SK-N-SH (cell line): ENCODE results near the gene LMNB1. TPM values are rescaled to one million over a fixed set of nuclear protein-coding genes. Genes with fewer than 3 reads are reported as not detected.

Experiments used
- CTCF ChIA-PET: fragments of 300-600, 350-600 bp; formaldehyde crosslinking; extraction: SDS; loops from one replicate; lab custom pipeline; 2021; lab: Yijun Ruan, JAX
- POLR2A ChIA-PET: fragments of 350-600 bp; sonication (Branson Sonifier 250); formaldehyde crosslinking; extraction: SDS; loops from one replicate; lab custom pipeline; 2020; ENCODE audit warnings: antibody characterized with exemption, inconsistent platforms; lab: Yijun Ruan, JAX
- DNase-seq: peaks from one replicate; pipeline ENCODE4 v3.0.0; 2012
- H2AFZ ChIP-seq: fragments of 200-600 bp; sonication (generic); 2 replicates; pipeline ENCODE4 v1.8.1; 2016; ENCODE audit warnings: antibody characterized with exemption, mild to moderate bottlenecking, low read depth
- H3F3A ChIP-seq: fragments of 200-600 bp; sonication (generic); replicated peaks from 2 replicates; pipeline ENCODE3; 2016; ENCODE audit warnings: antibody characterized with exemption, mild to moderate bottlenecking; ENCODE audit not compliant: insufficient read depth
- H3K27ac ChIP-seq, 2 experiments: fragments of 200-500 bp in 1 of 2; fragments of 200-600 bp in 1 of 2; sonication (Bioruptor generic) in 1 of 2; sonication (generic), shearing (Covaris generic) in 1 of 2; 2 replicates each; pipeline versions ENCODE4 v1.5.1 to v1.6.1; 2014 to 2016; ENCODE audit warnings: low read depth in 2 of 2, inconsistent platforms in 1 of 2, low read length in 1 of 2, mild to moderate bottlenecking in 1 of 2, mixed read lengths in 1 of 2
- H3K27me3 ChIP-seq: fragments of 200-600 bp; sonication (generic), shearing (Covaris generic); 2 replicates; pipeline ENCODE4 v1.6.1; 2016; ENCODE audit warnings: mixed run types; ENCODE audit not compliant: insufficient read depth
- H3K36me3 ChIP-seq, 2 experiments: fragments of 200-500 bp in 1 of 2; fragments of 200-600 bp in 1 of 2; sonication (Bioruptor generic) in 1 of 2; sonication (generic) in 1 of 2; replicated peaks in 1 of 2; 2 replicates each; pipeline versions ENCODE3 to v1.5.1; 2014 to 2016; ENCODE audit warnings: low read length in 1 of 2, mild to moderate bottlenecking in 1 of 2; ENCODE audit not compliant: insufficient read depth in 2 of 2, control insufficient read depth in 1 of 2
- H3K4me1 ChIP-seq, 2 experiments: fragments of 200-500 bp in 1 of 2; fragments of 200-600 bp in 1 of 2; sonication (Bioruptor generic) in 1 of 2; sonication (generic), shearing (Covaris generic) in 1 of 2; 2 replicates each; pipeline versions ENCODE4 v1.5.1 to v1.6.1; 2014 to 2016; ENCODE audit warnings: low read depth in 1 of 2, low read length in 1 of 2, mixed run types in 1 of 2; ENCODE audit not compliant: insufficient read depth in 2 of 2, control insufficient read depth in 1 of 2
- H3K4me2 ChIP-seq: fragments of 200-600 bp; sonication (generic), shearing (Covaris generic); 2 replicates; pipeline ENCODE4 v1.6.1; 2017; ENCODE audit warnings: mixed run types
- H3K4me3 ChIP-seq, 2 experiments: fragments of 200-500 bp in 1 of 2; fragments of 200-600 bp in 1 of 2; sonication (Bioruptor generic) in 1 of 2; sonication (generic), shearing (Covaris generic) in 1 of 2; 2 replicates each; pipeline versions ENCODE4 v1.5.1 to v1.8.1; 2014 to 2016; ENCODE audit warnings: low read depth in 2 of 2, inconsistent platforms in 1 of 2, low read length in 1 of 2, mild to moderate bottlenecking in 1 of 2, mixed read lengths in 1 of 2, moderate library complexity in 1 of 2
- H3K79me2 ChIP-seq: fragments of 200-600 bp; sonication (generic); 2 replicates; pipeline ENCODE4 v1.8.1; 2017; ENCODE audit warnings: mild to moderate bottlenecking; ENCODE audit not compliant: insufficient read depth
- H3K9ac ChIP-seq: fragments of 200-600 bp; sonication (generic); 2 replicates; pipeline ENCODE4 v1.6.1; 2017; ENCODE audit warnings: mixed run types
- H3K9me2 ChIP-seq: fragments of 200-600 bp; sonication (generic); 2 replicates; pipeline ENCODE4 v1.6.1; 2017; ENCODE audit warnings: mixed run types
- H3K9me3 ChIP-seq: fragments of 200-600 bp; sonication (generic); 2 replicates; pipeline ENCODE4 v1.6.1; 2017; ENCODE audit warnings: mixed run types, mild to moderate bottlenecking, moderate library complexity
- H4K20me1 ChIP-seq: fragments of 200-600 bp; sonication (generic); 2 replicates; pipeline ENCODE4 v1.6.1; 2017; ENCODE audit warnings: mild to moderate bottlenecking, mixed run types; ENCODE audit not compliant: insufficient read depth
- FOXM1 ChIP-seq: IDR thresholded peaks from 2 replicates; pipeline ENCODE4 v1.4.0; 2012; ENCODE audit warnings: low read depth, mild to moderate bottlenecking
- GABPA ChIP-seq: IDR thresholded peaks from 2 replicates; pipeline ENCODE4 v1.4.0; 2012; ENCODE audit warnings: low read depth, mild to moderate bottlenecking
- GATA2 ChIP-seq: sonication (generic); formaldehyde crosslinking; IDR thresholded peaks from 2 replicates; pipeline ENCODE4 v1.5.0; 2020; ENCODE audit warnings: mild to moderate bottlenecking, missing genetic modification reagents
- JUND ChIP-seq: IDR thresholded peaks from 2 replicates; pipeline ENCODE4 v1.4.0; 2012
- MAX ChIP-seq: IDR thresholded peaks from 2 replicates; pipeline ENCODE4 v1.4.0; 2012; ENCODE audit warnings: low read depth
- NFIC ChIP-seq: IDR thresholded peaks from 2 replicates; pipeline ENCODE4 v1.4.0; 2012; ENCODE audit warnings: borderline replicate concordance
- PBX3 ChIP-seq: IDR thresholded peaks from 2 replicates; pipeline ENCODE4; 2012
- POLR2AphosphoS5 ChIP-seq: IDR thresholded peaks from 2 replicates; pipeline ENCODE4 v1.6.1; 2012; ENCODE audit warnings: low read depth, low read length
- SIN3A ChIP-seq: IDR thresholded peaks from 2 replicates; pipeline ENCODE4 v1.6.1; 2012; ENCODE audit warnings: low read depth, mild to moderate bottlenecking, low read length, moderate library complexity, borderline replicate concordance
- TAF1 ChIP-seq: IDR thresholded peaks from 2 replicates; pipeline ENCODE4 v1.6.1; 2012; ENCODE audit warnings: low read depth, mild to moderate bottlenecking, low read length, moderate library complexity, borderline replicate concordance
- TCF12 ChIP-seq: IDR thresholded peaks from 2 replicates; pipeline ENCODE4 v1.4.0; 2012
- USF2 ChIP-seq: fragments of 150-350 bp; IDR thresholded peaks from 2 replicates; pipeline ENCODE4 v1.6.1; 2017; ENCODE audit warnings: antibody characterized with exemption, low read length, low read depth, borderline replicate concordance
- ZBTB33 ChIP-seq: IDR thresholded peaks from 2 replicates; pipeline ENCODE4 v1.4.0; 2012; ENCODE audit warnings: low read depth, borderline replicate concordance
- WGBS: methylation state at CpG from one replicate; pipeline ENCODE4 v1.1.6; 2017; ENCODE audit warnings: low lambda C conversion rate; 5-methylcytosine and 5-hydroxymethylcytosine counted together
- polyA plus RNA-seq, 3 experiments: library from polyadenylated mRNA; depleted of rRNA; stranded (reverse); fragments of >200 nt; gene quantifications; 2 replicates each; pipeline ENCODE4 v1.2.3, GENCODE V29; 2012
- TF ChIP-seq, protein P1 (sequence below): fragments of 150-350 bp; IDR thresholded peaks from 2 replicates; pipeline ENCODE4 v1.6.1; 2016; ENCODE audit warnings: mild to moderate bottlenecking, low read depth, low read length
- TF ChIP-seq, protein P2 (sequence below): IDR thresholded peaks from 2 replicates; pipeline ENCODE4 v1.4.0; 2012; ENCODE audit warnings: low read depth, borderline replicate concordance

The LMNB1 gene
- polyA plus RNA-seq, 1 of the 3 experiments (the other 2 are of a cell fraction), result 34.9 TPM

- Histone ChIP-seq H3K36me3 (peaks cover 51 to 75% of the 10 kb centered on the region in 2 experiments), H3K4me1 (peaks cover 0 to 2% of the 10 kb centered on the region in 2 experiments; a peak in 1 of 4 replicates), H2AFZ (no peak overlapping the region), H3K4me2 (no peak overlapping the region), H3K27ac (no peak overlapping the region; a peak in 1 of 4 replicates), H3F3A (no peaks in the 10 kb centered on the region), H3K9me2 (no peaks in the 10 kb centered on the region), H3K9ac (no peak overlapping the region), H3K79me2 (peaks cover 37% of the 10 kb centered on the region), H3K9me3 (no peaks in the 10 kb centered on the region), H3K27me3 (no peaks in the 10 kb centered on the region), H3K4me3 (no peak overlapping the region), H4K20me1 (no peaks in the 10 kb centered on the region)
- ChIA-PET POLR2A (no interaction called here), CTCF (interaction anchor here (1.0 to 1.1 kb wide), 2 partner anchors 21 to 52 kb away, joined by 3 to 4 read pairs; no protein-coding TSS in a partner anchor)
- WGBS, result 89% methylated on average over 5 of the region's 5 CpGs
- TF ChIP-seq USF2 (no peak), SIN3A (no peak), JUND (no peak), GATA2 (CRISPR knock-in tag) (no peak), MAX (no peak), POLR2AphosphoS5 (no peak), ZBTB33 (no peak), PBX3 (no peak), FOXM1 (no peak), GABPA (no peak), TCF12 (no peak), TAF1 (no peak), NFIC (no peak)
- TF ChIP-seq, protein P1, sequence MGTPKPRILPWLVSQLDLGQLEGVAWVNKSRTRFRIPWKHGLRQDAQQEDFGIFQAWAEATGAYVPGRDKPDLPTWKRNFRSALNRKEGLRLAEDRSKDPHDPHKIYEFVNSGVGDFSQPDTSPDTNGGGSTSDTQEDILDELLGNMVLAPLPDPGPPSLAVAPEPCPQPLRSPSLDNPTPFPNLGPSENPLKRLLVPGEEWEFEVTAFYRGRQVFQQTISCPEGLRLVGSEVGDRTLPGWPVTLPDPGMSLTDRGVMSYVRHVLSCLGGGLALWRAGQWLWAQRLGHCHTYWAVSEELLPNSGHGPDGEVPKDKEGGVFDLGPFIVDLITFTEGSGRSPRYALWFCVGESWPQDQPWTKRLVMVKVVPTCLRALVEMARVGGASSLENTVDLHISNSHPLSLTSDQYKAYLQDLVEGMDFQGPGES, result no peak
- TF ChIP-seq, protein P2, sequence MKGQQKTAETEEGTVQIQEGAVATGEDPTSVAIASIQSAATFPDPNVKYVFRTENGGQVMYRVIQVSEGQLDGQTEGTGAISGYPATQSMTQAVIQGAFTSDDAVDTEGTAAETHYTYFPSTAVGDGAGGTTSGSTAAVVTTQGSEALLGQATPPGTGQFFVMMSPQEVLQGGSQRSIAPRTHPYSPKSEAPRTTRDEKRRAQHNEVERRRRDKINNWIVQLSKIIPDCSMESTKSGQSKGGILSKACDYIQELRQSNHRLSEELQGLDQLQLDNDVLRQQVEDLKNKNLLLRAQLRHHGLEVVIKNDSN, result no peak
- no peak for DNase-seq
Observed at GRCh38 chr5:126830061-126830460, 53.1 kb downstream of the LMNB1 start.
